Activated CD8-positive, alpha-beta T cell treated with anti-CD3 and anti-CD28 coated beads, Interleukin-2, amount 10 ng/mL, durations not matched to agents 7 days and 5 days (primary cell): Measurements from ENCODE around the gene MCFD2. TPM values are rescaled to one million over a fixed set of nuclear protein-coding genes. Genes with fewer than 3 reads are reported as not detected.

Experiments used
- ATAC-seq: fragments of 150-1000 bp; cut with Tn5 transposase; one replicate; pipeline ENCODE4 v1.10.0; 2021; ENCODE audit warnings: moderate library complexity
- CTCF ChIA-PET: fragments of 350-600 bp; sonication (Branson Sonifier 250); formaldehyde crosslinking; loops from one replicate; lab custom pipeline; 2021; ENCODE audit warnings: antibody characterized with exemption; lab: Charles Lee
- POLR2A ChIA-PET: fragments of 350-600 bp; sonication (Branson Sonifier 250); formaldehyde crosslinking; loops from one replicate; lab custom pipeline; 2021; ENCODE audit warnings: antibody characterized with exemption; lab: Charles Lee
- DNase-seq: peaks from one replicate; pipeline ENCODE4 v3.0.0-alpha.2; 2020
- H3K27ac Mint-ChIP-seq: one replicate; pipeline ENCODE4 v1.8.0; 2021; ENCODE audit warnings: mild to moderate bottlenecking, mixed read lengths
- H3K27me3 Mint-ChIP-seq: one replicate; pipeline ENCODE4 v1.8.0; 2021; ENCODE audit warnings: low read depth, mixed read lengths
- H3K36me3 Mint-ChIP-seq: one replicate; pipeline ENCODE4 v1.8.0; 2021; ENCODE audit warnings: low read depth, mixed read lengths
- H3K4me1 Mint-ChIP-seq: one replicate; pipeline ENCODE4 v1.8.0; 2021; ENCODE audit warnings: low read depth, mixed read lengths
- H3K4me3 Mint-ChIP-seq: one replicate; pipeline ENCODE4 v1.8.0; 2021; ENCODE audit warnings: mild to moderate bottlenecking, mixed read lengths
- H3K9me3 Mint-ChIP-seq: one replicate; pipeline ENCODE4 v1.8.0; 2022; ENCODE audit warnings: mixed read lengths; ENCODE audit not compliant: insufficient read depth
- total RNA-seq, 2 experiments: library from RNA; stranded (reverse); gene quantifications; one replicate each; pipeline ENCODE4 v1.2.3, GENCODE V29; 2021

The MCFD2 gene
- total RNA-seq, 2 experiments from 2014 or later = 41.7 to 44.3 TPM

- ATAC-seq = no peak
- ChIA-PET CTCF (interaction anchor here (0.9 to 1.4 kb wide), 4 partner anchors 10 to 26 kb away, joined by 3 to 6 read pairs (median 3); no protein-coding TSS in a partner anchor), POLR2A (interaction anchor here (1.2 kb wide), 1 partner anchor 13 kb away, joined by 3 read pairs; no protein-coding TSS in a partner anchor)
- no peak overlapping the region for H3K27ac Mint-ChIP-seq
- H3K27me3 Mint-ChIP-seq = no peaks in the 10 kb centered on the region
- no peak overlapping the region for H3K4me3 Mint-ChIP-seq
- H3K9me3 Mint-ChIP-seq = no peaks in the 10 kb centered on the region
- no peak for DNase-seq
- H3K36me3 Mint-ChIP-seq = peaks cover 9% of the 10 kb centered on the region
- peaks cover 11% of the 10 kb centered on the region for H3K4me1 Mint-ChIP-seq
These were observed 19.5 kb upstream of the MCFD2 start for GRCh38 chr2:46935071-46935470.

- peaks cover 12% of the 10 kb centered on the region for H3K9me3 Mint-ChIP-seq
These were observed 14.0 kb upstream of the MCFD2 start for GRCh38 chr2:46929612-46930011.

GRCh38 chr2:46926863-46927262, 11.3 kb upstream of the MCFD2 start:
- H3K4me3 Mint-ChIP-seq = no peak overlapping the region
- peaks cover 22% of the 10 kb centered on the region for H3K36me3 Mint-ChIP-seq
- ChIA-PET CTCF (interaction anchor here (0.6 to 5.8 kb wide), 2 partner anchors 9 to 299 kb away, joined by 3 to 48 read pairs; partner anchors contain the start of gene MCFD2), POLR2A (no interaction called here)
- H3K27ac Mint-ChIP-seq = no peak overlapping the region
- H3K27me3 Mint-ChIP-seq = no peaks in the 10 kb centered on the region
- DNase-seq (no peak), ATAC-seq (no peak)
- H3K9me3 Mint-ChIP-seq = peaks cover 12% of the 10 kb centered on the region
- H3K4me1 Mint-ChIP-seq = peaks cover 16% of the 10 kb centered on the region

More at GRCh38 chr2:46929612-46930011, 14.0 kb upstream of the MCFD2 start:
- peaks cover 22% of the 10 kb centered on the region for H3K36me3 Mint-ChIP-seq
- no peaks in the 10 kb centered on the region for H3K27me3 Mint-ChIP-seq
- DNase-seq (no peak), ATAC-seq (no peak)
- peaks cover 1% of the 10 kb centered on the region for H3K4me1 Mint-ChIP-seq
- no peak overlapping the region for H3K4me3 Mint-ChIP-seq
- CTCF ChIA-PET = interaction anchor here (1.0 to 5.8 kb wide), 3 partner anchors 8 to 12 kb away, joined by 3 to 48 read pairs (median 6); partner anchors contain the start of gene MCFD2
- POLR2A ChIA-PET = no interaction called here
- H3K27ac Mint-ChIP-seq = no peak overlapping the region

GRCh38 chr2:46925474-46926351, 10.1 kb upstream of the MCFD2 start:
- H3K27ac Mint-ChIP-seq = no peak overlapping the region

GRCh38 chr2:46924608-46925007, 9.0 kb upstream of the MCFD2 start:
- Mint-ChIP-seq H3K4me1 (peaks cover 23% of the 10 kb centered on the region), H3K36me3 (peaks cover 25% of the 10 kb centered on the region), H3K27ac (no peak overlapping the region), H3K4me3 (no peak overlapping the region), H3K9me3 (peaks cover 12% of the 10 kb centered on the region), H3K27me3 (no peaks in the 10 kb centered on the region)
- DNase-seq = no peak
- ATAC-seq = no peak
- CTCF ChIA-PET = interaction anchor here (1.0 to 3.5 kb wide), 4 partner anchors 9 to 13 kb away, joined by 3 to 16 read pairs (median 4); no protein-coding TSS in a partner anchor
- POLR2A ChIA-PET = no interaction called here

More at GRCh38 chr2:46925474-46926351, 10.1 kb upstream of the MCFD2 start:
- peaks cover 23% of the 10 kb centered on the region for H3K4me1 Mint-ChIP-seq
- H3K9me3 Mint-ChIP-seq = peaks cover 12% of the 10 kb centered on the region
- H3K4me3 Mint-ChIP-seq = no peak overlapping the region
- DNase-seq (no peak), ATAC-seq (no peak)
- POLR2A ChIA-PET = no interaction called here
- no peaks in the 10 kb centered on the region for H3K27me3 Mint-ChIP-seq
- CTCF ChIA-PET = interaction anchor here (1.0 to 5.8 kb wide), 4 partner anchors 8 to 12 kb away, joined by 3 to 48 read pairs (median 10); partner anchors contain the start of gene MCFD2
- H3K36me3 Mint-ChIP-seq = peaks cover 27% of the 10 kb centered on the region

- no peak for ATAC-seq
- H3K9me3 Mint-ChIP-seq = peaks cover 12% of the 10 kb centered on the region
- POLR2A ChIA-PET = no interaction called here
These were observed 8.4 kb upstream of the MCFD2 start for GRCh38 chr2:46924038-46924437.

GRCh38 chr2:46923041-46923528, 7.5 kb upstream of the MCFD2 start:
- Mint-ChIP-seq H3K36me3 (peaks cover 25% of the 10 kb centered on the region), H3K4me3 (no peak overlapping the region), H3K27me3 (no peaks in the 10 kb centered on the region), H3K27ac (no peak overlapping the region), H3K4me1 (peaks cover 31% of the 10 kb centered on the region), H3K9me3 (peaks cover 12% of the 10 kb centered on the region)
- ChIA-PET POLR2A (interaction anchor here (0.6 to 1.0 kb wide), 2 partner anchors 7 to 21 kb away, joined by 3 to 4 read pairs; no protein-coding TSS in a partner anchor), CTCF (interaction anchor here (1.9 to 3.5 kb wide), 4 partner anchors 8 to 16 kb away, joined by 6 to 16 read pairs (median 8); no protein-coding TSS in a partner anchor)
- DNase-seq (no peak), ATAC-seq (no peak)

More at GRCh38 chr2:46924038-46924437, 8.4 kb upstream of the MCFD2 start:
- peaks cover 23% of the 10 kb centered on the region for H3K4me1 Mint-ChIP-seq
- CTCF ChIA-PET = interaction anchor here (0.6 to 3.5 kb wide), 4 partner anchors 10 to 386 kb away, joined by 3 to 16 read pairs (median 4); no protein-coding TSS in a partner anchor
- peaks cover 25% of the 10 kb centered on the region for H3K36me3 Mint-ChIP-seq
- no peak overlapping the region for H3K4me3 Mint-ChIP-seq
- no peak overlapping the region for H3K27ac Mint-ChIP-seq
- no peaks in the 10 kb centered on the region for H3K27me3 Mint-ChIP-seq
- DNase-seq = no peak

- CTCF ChIA-PET = interaction anchor here (0.7 to 3.5 kb wide), 5 partner anchors 9 to 398 kb away, joined by 3 to 16 read pairs (median 6); no protein-coding TSS in a partner anchor
- no peak for DNase-seq
- ATAC-seq = no peak
- Mint-ChIP-seq H3K27me3 (no peaks in the 10 kb centered on the region), H3K4me3 (no peak overlapping the region), H3K27ac (peak overlapping the region; percentile 62), H3K36me3 (peaks cover 25% of the 10 kb centered on the region), H3K9me3 (peaks cover 12% of the 10 kb centered on the region), H3K4me1 (peaks cover 36% of the 10 kb centered on the region)
- POLR2A ChIA-PET = interaction anchor here (0.6 to 1.1 kb wide), 3 partner anchors 8 to 21 kb away, joined by 3 to 4 read pairs (median 3); no protein-coding TSS in a partner anchor
These were observed 7.0 kb upstream of the MCFD2 start for GRCh38 chr2:46922606-46923005.

- H3K27me3 Mint-ChIP-seq = no peaks in the 10 kb centered on the region
- H3K4me3 Mint-ChIP-seq = no peak overlapping the region
- CTCF ChIA-PET = interaction anchor here (0.6 to 3.5 kb wide), 7 partner anchors 9 to 401 kb away, joined by 3 to 16 read pairs (median 6); no protein-coding TSS in a partner anchor
These were observed 6.3 kb upstream of the MCFD2 start for GRCh38 chr2:46921676-46922448.

GRCh38 chr2:46917628-46918027, 2.0 kb upstream of the MCFD2 start:
- ChIA-PET POLR2A (interaction anchor here (1.1 kb wide), 1 partner anchor 68 kb away, joined by 3 read pairs; no protein-coding TSS in a partner anchor), CTCF (interaction anchor here (1.3 to 5.3 kb wide), 5 partner anchors 8 to 65 kb away, joined by 3 to 48 read pairs (median 8); no protein-coding TSS in a partner anchor)
- DNase-seq = no peak
- H3K27me3 Mint-ChIP-seq = no peaks in the 10 kb centered on the region
- H3K9me3 Mint-ChIP-seq = no peaks in the 10 kb centered on the region
- peak; percentile 23 for ATAC-seq
- H3K27ac Mint-ChIP-seq = no peak overlapping the region
- peaks cover 18% of the 10 kb centered on the region for H3K36me3 Mint-ChIP-seq
- peaks cover 63% of the 10 kb centered on the region for H3K4me1 Mint-ChIP-seq
- H3K4me3 Mint-ChIP-seq = peak overlapping the region; percentile 85

More at GRCh38 chr2:46921676-46922448, 6.3 kb upstream of the MCFD2 start:
- POLR2A ChIA-PET = interaction anchor here (1.0 to 1.1 kb wide), 2 partner anchors 13 to 22 kb away, joined by 3 read pairs; no protein-coding TSS in a partner anchor
- peak; percentile 18 for ATAC-seq
- peaks cover 43% of the 10 kb centered on the region for H3K4me1 Mint-ChIP-seq
- H3K36me3 Mint-ChIP-seq = peaks cover 20% of the 10 kb centered on the region
- peaks cover 9% of the 10 kb centered on the region for H3K9me3 Mint-ChIP-seq
- DNase-seq = no peak
- H3K27ac Mint-ChIP-seq = peak overlapping the region; percentile 62
